MCF 10A (cell line): ENCODE results near the gene CALCR. TPM values are rescaled to one million over a fixed set of nuclear protein-coding genes. Genes with fewer than 3 reads are reported as not detected.

ENCODE experiments used
- BruUV-seq: library from RNA; stranded (reverse); fragments of 400-500 nt; replicated peaks from 2 replicates; lab custom pipeline; 2021; lab: Mats Ljungman, UMichigan
- CTCF ChIA-PET: fragments of 300-600 bp; sonication (Branson Sonifier 250); formaldehyde crosslinking; extraction: SDS; loops from one replicate; lab custom pipeline; 2021; ENCODE audit warnings: antibody characterized with exemption, inconsistent platforms; lab: Yijun Ruan, JAX
- POLR2A ChIA-PET: fragments of 300-600, 350-650 bp; sonication (Branson Sonifier 250); formaldehyde crosslinking; extraction: SDS; loops from one replicate; lab custom pipeline; 2020; ENCODE audit warnings: antibody characterized with exemption, inconsistent platforms; lab: Yijun Ruan, JAX
- DNase-seq: peaks from one replicate; pipeline ENCODE4 v3.0.0-alpha.2; 2018; ENCODE audit not compliant: unreplicated experiment
- H3K27ac Mint-ChIP-seq: one replicate; pipeline ENCODE4 v1.8.0; 2022; ENCODE audit warnings: mild to moderate bottlenecking, low read depth, mixed read lengths; ENCODE audit not compliant: unreplicated experiment
- H3K27me3 Mint-ChIP-seq: one replicate; pipeline ENCODE4 v1.8.0; 2022; ENCODE audit warnings: mixed read lengths; ENCODE audit not compliant: insufficient read depth, unreplicated experiment
- H3K36me3 Mint-ChIP-seq: one replicate; pipeline ENCODE4 v1.8.0; 2022; ENCODE audit warnings: mild to moderate bottlenecking, moderate library complexity, mixed read lengths; ENCODE audit not compliant: insufficient read depth, unreplicated experiment
- H3K4me1 Mint-ChIP-seq: one replicate; pipeline ENCODE4 v1.8.0; 2022; ENCODE audit warnings: mixed read lengths; ENCODE audit not compliant: insufficient read depth, unreplicated experiment
- H3K4me3 Mint-ChIP-seq: one replicate; pipeline ENCODE4 v1.8.0; 2022; ENCODE audit warnings: mild to moderate bottlenecking, moderate library complexity, mixed read lengths; ENCODE audit not compliant: unreplicated experiment
- H3K9me3 Mint-ChIP-seq: one replicate; pipeline ENCODE4 v1.8.0; 2022; ENCODE audit warnings: mixed read lengths; ENCODE audit not compliant: unreplicated experiment
- intact Hi-C: fragments of 100-400 bp; cut with micrococcal nuclease; formaldehyde crosslinking; loops from 2 replicates; pipeline ENCODE4 v1.14.1; 2022
- total RNA-seq: library from RNA; stranded (reverse); gene quantifications from 2 replicates; pipeline ENCODE4 v1.2.3, GENCODE V29; 2022
- TF ChIP-seq, protein P1 (sequence below): fragments of 200-600 bp; IDR thresholded peaks from one replicate; pipeline ENCODE4 v1.8.0; 2022; ENCODE audit warnings: antibody characterized with exemption, mild to moderate bottlenecking; ENCODE audit not compliant: unreplicated experiment

The CALCR gene
- total RNA-seq, 1 experiment from 2014 or later, result not detected

DNA sequence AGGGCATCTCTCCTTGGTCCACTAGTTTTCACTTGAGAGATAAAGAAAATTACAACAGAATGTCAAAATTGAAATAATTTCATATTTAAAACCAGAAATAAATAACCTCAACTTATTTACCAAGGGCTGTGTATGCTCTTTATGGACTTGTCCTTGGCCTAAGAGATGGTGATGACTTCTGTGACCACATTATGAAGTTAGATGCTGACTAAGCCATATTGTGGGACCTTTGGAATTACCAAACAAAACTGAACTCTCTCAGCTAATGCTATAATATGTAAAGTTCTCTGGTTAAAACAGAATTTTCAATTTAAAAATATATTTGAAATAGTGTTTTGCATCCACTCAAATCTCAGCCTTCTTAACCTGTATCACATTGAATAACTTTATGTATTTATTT, 38.9 kb downstream of the CALCR start:
- intact Hi-C loops, result no loop called here
- TF ChIP-seq, protein P1, sequence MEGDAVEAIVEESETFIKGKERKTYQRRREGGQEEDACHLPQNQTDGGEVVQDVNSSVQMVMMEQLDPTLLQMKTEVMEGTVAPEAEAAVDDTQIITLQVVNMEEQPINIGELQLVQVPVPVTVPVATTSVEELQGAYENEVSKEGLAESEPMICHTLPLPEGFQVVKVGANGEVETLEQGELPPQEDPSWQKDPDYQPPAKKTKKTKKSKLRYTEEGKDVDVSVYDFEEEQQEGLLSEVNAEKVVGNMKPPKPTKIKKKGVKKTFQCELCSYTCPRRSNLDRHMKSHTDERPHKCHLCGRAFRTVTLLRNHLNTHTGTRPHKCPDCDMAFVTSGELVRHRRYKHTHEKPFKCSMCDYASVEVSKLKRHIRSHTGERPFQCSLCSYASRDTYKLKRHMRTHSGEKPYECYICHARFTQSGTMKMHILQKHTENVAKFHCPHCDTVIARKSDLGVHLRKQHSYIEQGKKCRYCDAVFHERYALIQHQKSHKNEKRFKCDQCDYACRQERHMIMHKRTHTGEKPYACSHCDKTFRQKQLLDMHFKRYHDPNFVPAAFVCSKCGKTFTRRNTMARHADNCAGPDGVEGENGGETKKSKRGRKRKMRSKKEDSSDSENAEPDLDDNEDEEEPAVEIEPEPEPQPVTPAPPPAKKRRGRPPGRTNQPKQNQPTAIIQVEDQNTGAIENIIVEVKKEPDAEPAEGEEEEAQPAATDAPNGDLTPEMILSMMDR, result no peak
- Mint-ChIP-seq H3K4me1 (no peaks in the 10 kb centered on the region), H3K4me3 (no peak overlapping the region), H3K36me3 (no peaks in the 10 kb centered on the region), H3K27ac (no peak overlapping the region), H3K27me3 (peaks cover 76% of the 10 kb centered on the region), H3K9me3 (no peaks in the 10 kb centered on the region)
- ChIA-PET POLR2A (no interaction called here), CTCF (interaction anchor here (0.6 kb wide), 1 partner anchor 97 kb away, joined by 3 read pairs; no protein-coding TSS in a partner anchor)
- DNase-seq, result no peak
- BruUV-seq, result no TSS peak

DNA sequence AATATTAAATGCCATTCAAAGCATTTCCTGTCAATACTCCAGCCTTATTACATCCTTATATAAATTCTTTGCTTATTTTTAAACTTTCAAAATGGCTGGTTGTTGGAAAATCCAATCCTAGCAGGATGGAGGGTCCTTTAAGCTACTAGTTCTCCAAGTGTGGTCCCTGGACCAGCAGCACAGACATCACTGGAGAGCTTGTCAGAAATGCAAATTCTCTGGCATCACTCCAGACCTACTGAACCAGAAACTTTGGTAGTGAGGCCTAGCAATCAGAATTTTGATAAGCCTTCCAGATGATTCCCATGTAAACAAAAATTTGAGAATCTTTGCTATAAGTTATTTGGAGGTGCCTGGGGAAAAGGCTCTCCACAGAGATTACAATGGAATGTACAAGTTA, 43.8 kb downstream of the CALCR start:
- H3K36me3 Mint-ChIP-seq, result no peaks in the 10 kb centered on the region
- H3K4me1 Mint-ChIP-seq, result no peaks in the 10 kb centered on the region
- intact Hi-C loops, result no loop called here
- ChIA-PET CTCF (interaction anchor here (1.9 kb wide), 1 partner anchor 19 kb away, joined by 5 read pairs; no protein-coding TSS in a partner anchor), POLR2A (no interaction called here)
- H3K27me3 Mint-ChIP-seq, result peaks cover 79% of the 10 kb centered on the region
- no TSS peak for BruUV-seq
- TF ChIP-seq, protein P1, result no peak
- DNase-seq, result no peak
- H3K9me3 Mint-ChIP-seq, result no peaks in the 10 kb centered on the region
- no peak overlapping the region for H3K4me3 Mint-ChIP-seq
- H3K27ac Mint-ChIP-seq, result no peak overlapping the region

DNA sequence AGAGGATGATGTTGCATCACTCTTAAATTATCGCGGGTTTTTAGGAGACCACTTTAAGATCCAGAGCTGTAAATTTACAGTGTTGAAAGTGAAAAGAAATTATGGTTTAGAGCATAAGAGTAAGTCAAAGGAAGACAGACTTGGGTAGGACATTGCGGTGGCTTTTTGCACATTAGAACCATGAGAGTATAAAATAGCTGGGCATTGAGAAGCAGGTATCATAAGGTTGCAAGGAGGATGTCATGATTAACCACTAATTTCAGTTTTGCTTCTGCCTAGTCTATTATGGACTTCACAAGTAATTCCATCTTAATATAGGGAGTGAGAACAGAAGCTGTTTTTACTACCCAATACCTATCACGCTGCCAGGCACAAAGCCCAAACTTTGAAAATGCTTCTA, 57.7 kb downstream of the CALCR start:
- Mint-ChIP-seq H3K9me3 (no peaks in the 10 kb centered on the region), H3K27me3 (peaks cover 78% of the 10 kb centered on the region), H3K36me3 (no peaks in the 10 kb centered on the region), H3K27ac (no peak overlapping the region), H3K4me3 (no peak overlapping the region), H3K4me1 (no peaks in the 10 kb centered on the region)
- POLR2A ChIA-PET, result no interaction called here
- CTCF ChIA-PET, result interaction anchor here (0.7 kb wide), 1 partner anchor 1111 kb away, joined by 3 read pairs; no protein-coding TSS in a partner anchor
- TF ChIP-seq, protein P1, result no peak
- no peak for DNase-seq
- BruUV-seq, result no TSS peak
- intact Hi-C loops, result no loop called here

DNA sequence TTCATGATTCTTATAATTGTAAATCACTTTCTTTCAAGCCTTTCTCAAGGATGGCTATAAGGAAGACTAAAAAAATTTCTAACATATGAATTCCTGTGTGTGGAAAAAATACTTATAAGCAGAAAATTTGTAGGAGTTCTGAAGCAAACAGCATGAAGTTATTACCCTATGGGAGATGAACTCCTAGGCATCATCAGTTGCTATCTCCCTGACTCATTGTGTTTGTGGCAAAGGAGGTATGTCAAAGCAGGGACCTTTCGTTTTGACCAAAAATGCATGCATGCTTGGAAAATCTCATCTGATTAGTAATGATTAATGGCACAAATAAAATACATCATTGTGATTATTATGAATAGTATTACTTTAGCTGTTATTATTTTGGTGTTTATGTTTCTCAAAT, 59.4 kb downstream of the CALCR start:
- CTCF ChIA-PET, result no interaction called here
- POLR2A ChIA-PET, result no interaction called here
- no TSS peak for BruUV-seq
- no peak overlapping the region for H3K27ac Mint-ChIP-seq
- H3K27me3 Mint-ChIP-seq, result peaks cover 78% of the 10 kb centered on the region
- H3K9me3 Mint-ChIP-seq, result no peaks in the 10 kb centered on the region
- no peaks in the 10 kb centered on the region for H3K4me1 Mint-ChIP-seq
- no peak for DNase-seq
- no peak overlapping the region for H3K4me3 Mint-ChIP-seq
- TF ChIP-seq, protein P1, result no peak
- intact Hi-C loops, result no loop called here
- H3K36me3 Mint-ChIP-seq, result no peaks in the 10 kb centered on the region
